ENCODE results near the gene SOX13.

The SOX13 gene

DNA sequence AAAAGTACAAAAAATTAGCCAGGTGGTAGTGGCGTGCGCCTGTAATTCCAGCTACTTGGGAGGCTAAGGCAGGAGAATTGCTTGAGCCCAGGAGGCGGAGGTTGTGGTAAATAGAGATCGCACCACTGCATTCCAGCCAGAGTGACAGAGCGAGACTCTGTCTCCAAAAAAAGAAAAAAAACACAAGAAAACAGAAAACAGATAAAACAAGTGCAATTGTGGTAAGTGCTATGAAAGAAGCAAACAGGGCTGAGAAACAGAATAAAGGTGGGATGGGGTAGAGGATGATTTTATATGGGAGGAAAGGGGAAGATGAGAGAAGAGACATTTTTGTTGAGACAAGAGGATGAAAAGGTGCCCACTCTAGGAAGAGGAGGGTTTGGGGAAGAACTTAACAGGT is 5.0 kb upstream of the SOX13 start:
- H3K36me3 ChIP-seq (ENCODE audit: control insufficient read depth, low read length): no peaks in the 10 kb centered on the region
- H3K79me2 ChIP-seq (ENCODE audit: control insufficient read depth, low read length): no peaks in the 10 kb centered on the region
- no peak overlapping the region for H3K4me2 ChIP-seq (ENCODE audit: low read length)
- no peak overlapping the region for H3K4me3 ChIP-seq (ENCODE audit: low read length)
- no peak overlapping the region for H3K27ac ChIP-seq (ENCODE audit: low read depth, low read length)
- H3K9me2 ChIP-seq (replicated peaks; ENCODE audit: control insufficient read depth, low read length): no peaks in the 10 kb centered on the region
- H3K27me3 ChIP-seq (ENCODE audit: control insufficient read depth, low read length): no peaks in the 10 kb centered on the region
- H3K4me1 ChIP-seq (ENCODE audit: control insufficient read depth, low read length): no peaks in the 10 kb centered on the region
- H4K20me1 ChIP-seq (ENCODE audit: control insufficient read depth, insufficient read depth, low read depth, low read length): no peaks in the 10 kb centered on the region
- H3F3A ChIP-seq (ENCODE audit: control insufficient read depth, insufficient read depth): no peaks in the 10 kb centered on the region
- H3K9me3 ChIP-seq (ENCODE audit: control insufficient read depth, insufficient read depth, low read length): no peaks in the 10 kb centered on the region
- no peak for TF ChIP-seq EZH2phosphoT487 (IDR thresholded peaks at IDR 0.05; ENCODE audit: borderline replicate concordance, low read length)
- TF ChIP-seq, protein P1, sequence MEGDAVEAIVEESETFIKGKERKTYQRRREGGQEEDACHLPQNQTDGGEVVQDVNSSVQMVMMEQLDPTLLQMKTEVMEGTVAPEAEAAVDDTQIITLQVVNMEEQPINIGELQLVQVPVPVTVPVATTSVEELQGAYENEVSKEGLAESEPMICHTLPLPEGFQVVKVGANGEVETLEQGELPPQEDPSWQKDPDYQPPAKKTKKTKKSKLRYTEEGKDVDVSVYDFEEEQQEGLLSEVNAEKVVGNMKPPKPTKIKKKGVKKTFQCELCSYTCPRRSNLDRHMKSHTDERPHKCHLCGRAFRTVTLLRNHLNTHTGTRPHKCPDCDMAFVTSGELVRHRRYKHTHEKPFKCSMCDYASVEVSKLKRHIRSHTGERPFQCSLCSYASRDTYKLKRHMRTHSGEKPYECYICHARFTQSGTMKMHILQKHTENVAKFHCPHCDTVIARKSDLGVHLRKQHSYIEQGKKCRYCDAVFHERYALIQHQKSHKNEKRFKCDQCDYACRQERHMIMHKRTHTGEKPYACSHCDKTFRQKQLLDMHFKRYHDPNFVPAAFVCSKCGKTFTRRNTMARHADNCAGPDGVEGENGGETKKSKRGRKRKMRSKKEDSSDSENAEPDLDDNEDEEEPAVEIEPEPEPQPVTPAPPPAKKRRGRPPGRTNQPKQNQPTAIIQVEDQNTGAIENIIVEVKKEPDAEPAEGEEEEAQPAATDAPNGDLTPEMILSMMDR (IDR thresholded peaks at IDR 0.05; ENCODE audit: low read depth, low read length, poor library complexity, severe bottlenecking): no peak

DNA sequence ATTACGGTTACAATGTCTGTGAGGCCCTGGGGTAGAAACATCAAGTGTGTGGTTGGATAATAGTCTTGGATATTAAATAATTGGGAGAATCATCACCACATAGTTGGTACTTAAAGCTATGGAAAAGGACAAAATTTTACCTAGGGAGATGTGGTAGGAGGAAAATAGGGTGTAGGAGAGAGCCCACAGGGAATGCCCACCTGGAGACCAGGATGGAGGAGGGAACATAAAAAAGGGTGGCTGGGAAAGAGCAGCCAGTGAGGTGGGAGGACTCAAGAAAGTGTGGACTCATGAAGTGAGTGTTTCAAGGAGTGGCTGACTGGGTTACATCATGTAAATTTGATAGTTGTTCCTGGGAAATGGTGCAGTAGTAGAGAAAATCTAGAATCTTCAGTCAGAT is 3.0 kb upstream of the SOX13 start:
- Histone ChIP-seq H3K4me2 (ENCODE audit: low read length) (no peak overlapping the region), H3K27me3 (ENCODE audit: control insufficient read depth, low read length) (no peaks in the 10 kb centered on the region), H3F3A (ENCODE audit: control insufficient read depth, insufficient read depth) (no peaks in the 10 kb centered on the region), H3K4me3 (ENCODE audit: low read length) (no peak overlapping the region), H3K4me1 (ENCODE audit: control insufficient read depth, low read length) (no peaks in the 10 kb centered on the region), H4K20me1 (ENCODE audit: control insufficient read depth, insufficient read depth, low read depth, low read length) (no peaks in the 10 kb centered on the region), H3K79me2 (ENCODE audit: control insufficient read depth, low read length) (no peaks in the 10 kb centered on the region), H3K27ac (ENCODE audit: low read depth, low read length) (no peak overlapping the region), H3K36me3 (ENCODE audit: control insufficient read depth, low read length) (no peaks in the 10 kb centered on the region), H3K9me3 (ENCODE audit: control insufficient read depth, insufficient read depth, low read length) (no peaks in the 10 kb centered on the region), H3K9me2 (replicated peaks; ENCODE audit: control insufficient read depth, low read length) (no peaks in the 10 kb centered on the region)
- TF ChIP-seq, protein P1 (IDR thresholded peaks at IDR 0.05; ENCODE audit: low read depth, low read length, poor library complexity, severe bottlenecking): no peak
- no peak for TF ChIP-seq EZH2phosphoT487 (IDR thresholded peaks at IDR 0.05; ENCODE audit: borderline replicate concordance, low read length)

DNA sequence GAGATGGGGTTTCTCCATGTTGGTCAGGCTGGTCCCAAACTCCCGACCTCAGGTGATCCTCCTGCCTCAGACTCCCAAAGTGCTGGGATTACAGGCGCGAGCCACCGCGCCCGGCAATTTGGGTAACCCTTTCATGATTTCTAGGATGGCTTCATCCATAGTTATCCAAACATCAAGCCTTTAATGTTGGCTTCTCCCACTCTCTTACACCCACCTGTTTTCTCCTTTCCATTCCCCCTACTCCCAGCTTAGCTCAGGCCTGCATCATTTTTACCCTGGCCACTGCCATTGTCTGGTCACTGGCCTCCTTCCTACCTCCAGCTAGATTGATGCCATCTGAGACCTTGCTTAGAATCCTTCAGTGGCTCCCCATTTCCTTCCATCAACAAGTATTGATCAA is 2.0 kb upstream of the SOX13 start:
- no peaks in the 10 kb centered on the region for H3K9me3 ChIP-seq (ENCODE audit: control insufficient read depth, insufficient read depth, low read length)
- no peaks in the 10 kb centered on the region for H3K27me3 ChIP-seq (ENCODE audit: control insufficient read depth, low read length)
- TF ChIP-seq, protein P1 (IDR thresholded peaks at IDR 0.05; ENCODE audit: low read depth, low read length, poor library complexity, severe bottlenecking): no peak
- no peak for TF ChIP-seq EZH2phosphoT487 (IDR thresholded peaks at IDR 0.05; ENCODE audit: borderline replicate concordance, low read length)
- no peaks in the 10 kb centered on the region for H4K20me1 ChIP-seq (ENCODE audit: control insufficient read depth, insufficient read depth, low read depth, low read length)
- no peak overlapping the region for H3K27ac ChIP-seq (ENCODE audit: low read depth, low read length)
- no peaks in the 10 kb centered on the region for H3K36me3 ChIP-seq (ENCODE audit: control insufficient read depth, low read length)
- H3K9me2 ChIP-seq (replicated peaks; ENCODE audit: control insufficient read depth, low read length): no peaks in the 10 kb centered on the region
- no peaks in the 10 kb centered on the region for H3F3A ChIP-seq (ENCODE audit: control insufficient read depth, insufficient read depth)
- no peaks in the 10 kb centered on the region for H3K4me1 ChIP-seq (ENCODE audit: control insufficient read depth, low read length)
- H3K4me3 ChIP-seq (ENCODE audit: low read length): no peak overlapping the region
- no peak overlapping the region for H3K4me2 ChIP-seq (ENCODE audit: low read length)
- no peaks in the 10 kb centered on the region for H3K79me2 ChIP-seq (ENCODE audit: control insufficient read depth, low read length)

DNA sequence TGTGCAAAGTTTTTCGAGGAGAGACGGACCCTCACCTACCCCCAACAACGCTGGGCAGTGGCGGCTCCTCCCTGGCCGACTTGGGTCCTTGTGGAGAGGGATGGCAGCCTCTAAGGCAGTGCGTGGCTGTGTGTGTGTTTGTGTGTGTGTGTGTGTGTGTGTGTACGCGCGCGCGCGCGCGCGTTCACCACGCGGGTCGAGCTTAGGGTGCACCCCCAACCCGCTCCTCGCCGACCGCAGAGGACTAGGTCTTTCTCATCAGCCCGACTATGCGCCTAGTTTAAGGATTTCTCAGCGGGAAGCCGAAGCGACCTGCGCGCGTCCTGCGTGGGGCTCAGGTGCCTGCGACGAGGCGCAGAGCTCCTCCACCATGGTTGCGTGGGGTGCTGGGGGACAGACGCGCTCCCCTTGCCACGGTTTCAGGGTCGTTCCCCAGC is 940 bp downstream of the SOX13 start:
- Histone ChIP-seq H3K4me3 (ENCODE audit: low read length) (no peak overlapping the region), H4K20me1 (ENCODE audit: control insufficient read depth, insufficient read depth, low read depth, low read length) (no peaks in the 10 kb centered on the region), H3K9me3 (ENCODE audit: control insufficient read depth, insufficient read depth, low read length) (no peaks in the 10 kb centered on the region), H3K36me3 (ENCODE audit: control insufficient read depth, low read length) (no peaks in the 10 kb centered on the region), H3K4me2 (ENCODE audit: low read length) (no peak overlapping the region), H3K9me2 (replicated peaks; ENCODE audit: control insufficient read depth, low read length) (no peaks in the 10 kb centered on the region), H3K79me2 (ENCODE audit: control insufficient read depth, low read length) (no peaks in the 10 kb centered on the region), H3K27ac (ENCODE audit: low read depth, low read length) (no peak overlapping the region), H3K27me3 (ENCODE audit: control insufficient read depth, low read length) (no peaks in the 10 kb centered on the region), H3F3A (ENCODE audit: control insufficient read depth, insufficient read depth) (no peaks in the 10 kb centered on the region), H3K4me1 (ENCODE audit: control insufficient read depth, low read length) (no peaks in the 10 kb centered on the region)
- TF ChIP-seq, protein P1 (IDR thresholded peaks at IDR 0.05; ENCODE audit: low read depth, low read length, poor library complexity, severe bottlenecking): no peak
- no peak for TF ChIP-seq EZH2phosphoT487 (IDR thresholded peaks at IDR 0.05; ENCODE audit: borderline replicate concordance, low read length)

Data from DOHH2 (cell line).